Measurements from ENCODE around the gene SGPL1.

SGPL1 gene

GRCh38 chr10:70885481-70885880 is 69.7 kb downstream of the SGPL1 start:
- H3K36me3 ChIP-seq (ENCODE audit: control insufficient read depth, insufficient read depth, low read length), result peaks cover 3% of the 10 kb centered on the region; the same call in 1 of the 2 replicates
- no peak for TF ChIP-seq CTCF (IDR thresholded peaks at IDR 0.05; ENCODE audit: insufficient read depth, low read length, poor library complexity, severe bottlenecking)
- H3K27me3 ChIP-seq (replicated peaks; ENCODE audit: control insufficient read depth, insufficient read depth, low read length), result no peaks in the 10 kb centered on the region
- H3K4me3 ChIP-seq (replicated peaks; ENCODE audit: low read depth, low read length), result no peak overlapping the region
- no peak for DNase-seq (ENCODE audit: extremely low read depth, insufficient read length)

GRCh38 chr10:70885931-70886903 is 70.5 kb downstream of the SGPL1 start:
- H3K36me3 ChIP-seq (ENCODE audit: control insufficient read depth, insufficient read depth, low read length), result peaks cover 3% of the 10 kb centered on the region; the same call in 1 of the 2 replicates
- no peak for TF ChIP-seq CTCF (IDR thresholded peaks at IDR 0.05; ENCODE audit: insufficient read depth, low read length, poor library complexity, severe bottlenecking)
- no peak for DNase-seq (ENCODE audit: extremely low read depth, insufficient read length)
- no peak overlapping the region for H3K4me3 ChIP-seq (replicated peaks; ENCODE audit: low read depth, low read length)
- no peaks in the 10 kb centered on the region for H3K27me3 ChIP-seq (replicated peaks; ENCODE audit: control insufficient read depth, insufficient read depth, low read length)

- peak overlapping the region; percentile 85 for H3K4me3 ChIP-seq (replicated peaks; ENCODE audit: low read depth, low read length)
- no peak for DNase-seq (ENCODE audit: extremely low read depth, insufficient read length)
- TF ChIP-seq CTCF (IDR thresholded peaks at IDR 0.05; ENCODE audit: insufficient read depth, low read length, poor library complexity, severe bottlenecking), result no peak
- peaks cover 3% of the 10 kb centered on the region; the same call in 1 of the 2 replicates for H3K36me3 ChIP-seq (ENCODE audit: control insufficient read depth, insufficient read depth, low read length)
- H3K27me3 ChIP-seq (replicated peaks; ENCODE audit: control insufficient read depth, insufficient read depth, low read length), result no peaks in the 10 kb centered on the region
These were observed 71.3 kb downstream of the SGPL1 start for GRCh38 chr10:70886921-70887665.

- peaks cover 3% of the 10 kb centered on the region; the same call in 1 of the 2 replicates for H3K36me3 ChIP-seq (ENCODE audit: control insufficient read depth, insufficient read depth, low read length)
- peak within 1 kb of the TSS; percentile 85 for H3K4me3 ChIP-seq (replicated peaks; ENCODE audit: low read depth, low read length)
- DNase-seq (ENCODE audit: extremely low read depth, insufficient read length), result peak; percentile 84
- H3K27me3 ChIP-seq (replicated peaks; ENCODE audit: control insufficient read depth, insufficient read depth, low read length), result no peaks in the 10 kb centered on the region
- TF ChIP-seq CTCF (IDR thresholded peaks at IDR 0.05; ENCODE audit: insufficient read depth, low read length, poor library complexity, severe bottlenecking), result no peak
These were observed 72.4 kb downstream of the SGPL1 start, which contains the start of gene PCBD1 for GRCh38 chr10:70887804-70888800. TSS of gene PCBD1 (minus strand) at chr10:70888565. CDS start at chr10:70888533, 32 bp downstream.

- no peak for DNase-seq (ENCODE audit: extremely low read depth, insufficient read length)
- Histone ChIP-seq H3K27me3 (replicated peaks; ENCODE audit: control insufficient read depth, insufficient read depth, low read length) (no peaks in the 10 kb centered on the region; the same call in 1 of the 2 replicates), H3K4me3 (replicated peaks; ENCODE audit: low read depth, low read length) (no peak overlapping the region), H3K36me3 (ENCODE audit: control insufficient read depth, insufficient read depth, low read length) (peaks cover 3% of the 10 kb centered on the region; the same call in 1 of the 2 replicates)
- no peak for TF ChIP-seq CTCF (IDR thresholded peaks at IDR 0.05; ENCODE audit: insufficient read depth, low read length, poor library complexity, severe bottlenecking)
These were observed 73.5 kb downstream of the SGPL1 start for GRCh38 chr10:70889291-70889690.
